Hepatocyte (in vitro differentiated cells): ENCODE results near the gene RAPGEF6. TPM values are rescaled to one million over a fixed set of nuclear protein-coding genes. Genes with fewer than 3 reads are reported as not detected.
A peak's percentile ranks its signal among the peaks of the same experiment; 100 is the strongest.

Experiments
- DNase-seq: peaks from one replicate; pipeline ENCODE4 v3.0.0-alpha.2; 2016; ENCODE audit warnings: low spot score
- H2AFZ ChIP-seq: fragments of 200-600 bp; sonication (generic); 2 replicates; pipeline ENCODE4 v1.6.0; 2016; ENCODE audit warnings: antibody characterized with exemption, mild to moderate bottlenecking
- H3K27ac ChIP-seq: fragments of 200-600 bp; sonication (generic); 2 replicates; pipeline ENCODE4 v1.5.1; 2016; ENCODE audit warnings: mild to moderate bottlenecking
- H3K27me3 ChIP-seq: fragments of 200-600 bp; sonication (generic); 2 replicates; pipeline ENCODE4 v1.6.1; 2016
- H3K36me3 ChIP-seq: fragments of 200-600 bp; sonication (generic); replicated peaks from 2 replicates; pipeline ENCODE4 v1.5.1; 2016; ENCODE audit warnings: low read depth; ENCODE audit not compliant: insufficient read depth
- H3K4me1 ChIP-seq: fragments of 200-600 bp; sonication (generic); 2 replicates; pipeline ENCODE4 v1.5.1; 2016; ENCODE audit warnings: mild to moderate bottlenecking, moderate library complexity; ENCODE audit not compliant: insufficient read depth
- H3K4me2 ChIP-seq: fragments of 200-600 bp; sonication (generic); 2 replicates; pipeline ENCODE4 v1.6.0; 2016
- H3K4me3 ChIP-seq: fragments of 200-600 bp; sonication (generic); 2 replicates; pipeline ENCODE4 v1.5.1; 2016; ENCODE audit warnings: mild to moderate bottlenecking
- H3K79me2 ChIP-seq: fragments of 200-600 bp; sonication (generic); 2 replicates; pipeline ENCODE4 v1.6.0; 2017; ENCODE audit warnings: mild to moderate bottlenecking
- H3K9me2 ChIP-seq: fragments of 200-600 bp; sonication (generic); replicated peaks from 2 replicates; pipeline ENCODE4 v1.6.0; 2017; ENCODE audit warnings: mild to moderate bottlenecking; ENCODE audit not compliant: insufficient read depth
- H3K9me3 ChIP-seq: fragments of 200-600 bp; sonication (generic); 2 replicates; pipeline ENCODE4 v1.5.1; 2016; ENCODE audit warnings: low read depth, mild to moderate bottlenecking
- H4K20me1 ChIP-seq: fragments of 200-600 bp; sonication (generic); 2 replicates; pipeline ENCODE4 v1.6.0; 2016; ENCODE audit warnings: mild to moderate bottlenecking; ENCODE audit not compliant: insufficient read depth, poor library complexity, severe bottlenecking
- EZH2 ChIP-seq: fragments of 200-600 bp; sonication (generic); IDR thresholded peaks from 2 replicates; pipeline ENCODE4 v1.6.1; 2016; ENCODE audit warnings: antibody characterized with exemption, mild to moderate bottlenecking, borderline replicate concordance
- EZH2phosphoT487 ChIP-seq: fragments of 200-600 bp; sonication (generic); IDR thresholded peaks from one replicate; pipeline ENCODE4 v1.6.1; 2018; ENCODE audit warnings: antibody characterized with exemption, mild to moderate bottlenecking, low read depth, moderate library complexity; ENCODE audit not compliant: unreplicated experiment, severe bottlenecking
- WGBS: methylation state at CpG from one replicate; pipeline ENCODE4 v1.1.6; 2016; ENCODE audit warnings: low lambda C conversion rate; ENCODE audit errors: missing lambda C conversion rate; 5-methylcytosine and 5-hydroxymethylcytosine counted together
- polyA plus RNA-seq: library from polyadenylated mRNA; unstranded; fragments of >200 nt; fragmentation: Nextera tagmentation; extraction: Ambion mirVana; gene quantifications from 2 replicates; pipeline ENCODE4 v1.2.1, GENCODE V29; 2016
- total RNA-seq: library from RNA; depleted of rRNA; stranded (reverse); fragments of >200 nt; gene quantifications from 2 replicates; pipeline ENCODE4 v1.2.3, GENCODE V29; 2014
- TF ChIP-seq, protein P1 (sequence below): fragments of 200-600 bp; sonication (generic); IDR thresholded peaks from 2 replicates; pipeline ENCODE4 v1.5.1; 2016; ENCODE audit warnings: antibody characterized with exemption, mild to moderate bottlenecking; ENCODE audit not compliant: poor library complexity

The RAPGEF6 gene
- total and polyA plus RNA-seq, 2 experiments from 2014 or later: 4.7 to 13.3 TPM

DNA sequence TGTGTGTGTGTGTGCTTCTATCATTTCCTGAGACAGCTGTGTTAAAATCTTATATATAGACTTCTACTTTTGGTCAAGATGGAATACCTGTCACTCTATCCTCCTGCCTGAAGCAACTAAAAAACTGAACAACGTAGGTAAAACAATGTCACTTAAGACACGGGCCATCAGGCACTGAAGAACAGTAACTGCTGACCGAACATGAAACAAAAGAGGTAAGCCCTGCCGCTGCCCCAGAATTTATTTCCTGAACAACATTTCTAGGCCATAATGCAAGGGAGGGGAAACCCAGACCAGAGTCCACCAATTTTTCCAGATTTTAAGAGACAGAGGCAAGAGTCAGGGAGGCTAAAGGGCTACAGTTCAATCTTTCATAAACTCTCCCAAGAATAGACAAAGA is 215.2 kb downstream of the RAPGEF6 start:
- Histone ChIP-seq H3K36me3 (no peaks in the 10 kb centered on the region), H4K20me1 (no peaks in the 10 kb centered on the region), H3K27ac (no peak overlapping the region), H2AFZ (no peak overlapping the region), H3K9me2 (no peaks in the 10 kb centered on the region), H3K27me3 (no peaks in the 10 kb centered on the region), H3K4me3 (no peak overlapping the region), H3K4me2 (no peak overlapping the region), H3K79me2 (no peaks in the 10 kb centered on the region), H3K4me1 (no peaks in the 10 kb centered on the region), H3K9me3 (no peaks in the 10 kb centered on the region)
- TF ChIP-seq EZH2 (no peak), EZH2phosphoT487 (no peak)
- TF ChIP-seq, protein P1, sequence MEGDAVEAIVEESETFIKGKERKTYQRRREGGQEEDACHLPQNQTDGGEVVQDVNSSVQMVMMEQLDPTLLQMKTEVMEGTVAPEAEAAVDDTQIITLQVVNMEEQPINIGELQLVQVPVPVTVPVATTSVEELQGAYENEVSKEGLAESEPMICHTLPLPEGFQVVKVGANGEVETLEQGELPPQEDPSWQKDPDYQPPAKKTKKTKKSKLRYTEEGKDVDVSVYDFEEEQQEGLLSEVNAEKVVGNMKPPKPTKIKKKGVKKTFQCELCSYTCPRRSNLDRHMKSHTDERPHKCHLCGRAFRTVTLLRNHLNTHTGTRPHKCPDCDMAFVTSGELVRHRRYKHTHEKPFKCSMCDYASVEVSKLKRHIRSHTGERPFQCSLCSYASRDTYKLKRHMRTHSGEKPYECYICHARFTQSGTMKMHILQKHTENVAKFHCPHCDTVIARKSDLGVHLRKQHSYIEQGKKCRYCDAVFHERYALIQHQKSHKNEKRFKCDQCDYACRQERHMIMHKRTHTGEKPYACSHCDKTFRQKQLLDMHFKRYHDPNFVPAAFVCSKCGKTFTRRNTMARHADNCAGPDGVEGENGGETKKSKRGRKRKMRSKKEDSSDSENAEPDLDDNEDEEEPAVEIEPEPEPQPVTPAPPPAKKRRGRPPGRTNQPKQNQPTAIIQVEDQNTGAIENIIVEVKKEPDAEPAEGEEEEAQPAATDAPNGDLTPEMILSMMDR: no peak
- DNase-seq: no peak
- 76% methylated on average over 4 of the region's 4 CpGs for WGBS

DNA sequence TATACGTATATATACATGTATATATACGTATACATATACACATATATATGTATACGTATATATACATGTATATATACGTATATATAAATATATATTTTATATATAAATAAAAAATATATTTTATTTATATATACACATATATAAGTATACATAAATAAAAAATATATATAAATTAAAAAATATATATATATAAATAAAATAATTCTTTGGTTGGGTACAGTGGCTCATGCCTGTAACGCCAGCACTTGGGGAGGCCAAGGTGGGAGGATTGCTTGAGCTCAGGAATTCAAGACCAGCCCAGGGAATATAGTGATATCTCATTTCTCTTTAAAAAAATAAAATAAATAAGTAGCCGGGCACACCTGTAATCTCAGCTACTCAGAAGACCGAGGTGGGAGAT is 216.2 kb downstream of the RAPGEF6 start:
- H3K4me3 ChIP-seq: no peak overlapping the region
- no peak for DNase-seq
- H3K9me2 ChIP-seq: no peaks in the 10 kb centered on the region
- H3K27me3 ChIP-seq: no peaks in the 10 kb centered on the region
- no peaks in the 10 kb centered on the region for H3K36me3 ChIP-seq
- 98% methylated on average over 5 of the region's 7 CpGs for WGBS
- H3K79me2 ChIP-seq: no peaks in the 10 kb centered on the region
- H3K4me1 ChIP-seq: no peaks in the 10 kb centered on the region
- H3K4me2 ChIP-seq: no peak overlapping the region
- no peaks in the 10 kb centered on the region for H4K20me1 ChIP-seq
- no peaks in the 10 kb centered on the region for H3K9me3 ChIP-seq
- H2AFZ ChIP-seq: no peak overlapping the region
- no peak overlapping the region for H3K27ac ChIP-seq
- TF ChIP-seq EZH2 (no peak), EZH2phosphoT487 (no peak)
- TF ChIP-seq, protein P1: no peak

DNA sequence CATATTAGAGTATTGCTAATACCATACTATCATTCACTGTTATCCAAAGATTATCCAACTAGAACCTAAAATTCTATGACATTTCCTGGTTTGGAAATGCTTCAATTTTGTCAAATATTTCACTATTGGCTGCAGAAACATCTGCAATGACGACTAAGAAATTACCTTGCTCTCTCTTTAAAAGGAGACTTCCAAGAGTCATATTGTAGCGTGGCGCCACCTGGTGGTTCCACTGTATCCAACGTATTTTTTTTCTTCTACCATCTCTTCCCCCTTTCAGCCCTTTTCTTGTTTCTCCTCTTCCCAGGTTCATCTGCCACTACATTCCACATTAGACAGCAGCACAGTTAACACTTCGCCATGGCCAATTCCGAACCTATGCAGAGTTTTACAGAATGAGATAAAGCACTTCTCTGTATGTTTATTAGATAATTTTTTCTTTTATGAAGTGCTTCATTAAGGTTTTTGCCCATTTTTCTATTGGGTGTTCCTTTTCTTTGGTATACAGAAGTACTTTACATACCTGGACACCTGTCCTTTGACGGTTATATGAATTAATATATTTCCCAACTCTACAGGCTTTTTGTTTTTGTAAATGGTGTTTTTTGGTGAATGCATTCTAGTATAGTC is 217.7 kb downstream of the RAPGEF6 start:
- no peak overlapping the region for H3K4me3 ChIP-seq
- H3K79me2 ChIP-seq: no peaks in the 10 kb centered on the region
- no peaks in the 10 kb centered on the region for H3K36me3 ChIP-seq
- H3K27ac ChIP-seq: no peak overlapping the region
- H3K4me1 ChIP-seq: no peaks in the 10 kb centered on the region
- DNase-seq: peak; percentile 87
- WGBS: 26% methylated on average over 7 of the region's 7 CpGs
- H3K9me2 ChIP-seq: no peaks in the 10 kb centered on the region
- H3K27me3 ChIP-seq: no peaks in the 10 kb centered on the region
- H2AFZ ChIP-seq: no peak overlapping the region
- H3K4me2 ChIP-seq: no peak overlapping the region
- TF ChIP-seq, protein P1: peak; percentile 83
- no peak for TF ChIP-seq EZH2
- no peaks in the 10 kb centered on the region for H4K20me1 ChIP-seq
- H3K9me3 ChIP-seq: no peaks in the 10 kb centered on the region

DNA sequence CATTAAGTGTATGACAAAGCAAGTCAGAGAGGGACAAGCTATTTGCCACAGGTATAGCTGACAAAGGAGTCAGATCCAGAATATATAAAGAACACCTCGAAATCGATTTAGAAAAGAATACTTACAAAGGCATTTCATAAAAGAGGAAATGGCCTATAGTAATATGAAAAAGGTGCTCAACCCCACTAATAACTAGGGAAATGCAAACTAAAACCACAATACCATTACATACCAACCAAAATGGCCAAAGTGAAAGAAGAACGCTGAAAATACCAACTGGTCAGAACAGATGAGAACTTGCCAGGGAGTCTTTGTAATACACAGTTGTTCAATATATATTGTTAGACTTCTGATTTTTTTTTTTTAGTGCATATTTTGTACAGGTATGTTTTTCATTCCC is 218.3 kb downstream of the RAPGEF6 start:
- TF ChIP-seq EZH2: no peak
- TF ChIP-seq EZH2phosphoT487: no peak
- TF ChIP-seq, protein P1: no peak

More for the DNA sequence above, 218.3 kb downstream of the RAPGEF6 start:
- no peaks in the 10 kb centered on the region for H3K79me2 ChIP-seq
- no peaks in the 10 kb centered on the region for H3K9me3 ChIP-seq
- 93% methylated on average over 3 of the region's 3 CpGs for WGBS
- H3K36me3 ChIP-seq: no peaks in the 10 kb centered on the region
- no peak overlapping the region for H3K27ac ChIP-seq
- no peak overlapping the region for H2AFZ ChIP-seq
- no peaks in the 10 kb centered on the region for H3K4me1 ChIP-seq
- no peaks in the 10 kb centered on the region for H4K20me1 ChIP-seq
- H3K4me2 ChIP-seq: no peak overlapping the region
- no peak for DNase-seq
- H3K4me3 ChIP-seq: no peak overlapping the region
- no peaks in the 10 kb centered on the region for H3K9me2 ChIP-seq
- no peaks in the 10 kb centered on the region for H3K27me3 ChIP-seq
